ENCODE results near the gene KLHL41. TPM values are rescaled to one million over a fixed set of nuclear protein-coding genes. Genes with fewer than 3 reads are reported as not detected.

KLHL41 gene
- total and polyA plus RNA-seq, 2 of the 13 experiments (the other 11 are each of a cell fraction or from before 2014, with no cell fraction given) = 0.07 to 0.31 TPM

- TF ChIP-seq DNMT1 (CRISPR knock-in tag; IDR thresholded peaks at IDR 0.05) = peak; percentile 82; the same call in 1 of the 2 replicates
- TF ChIP-seq FOXP1 (IDR thresholded peaks at IDR 0.05) = no peak
- TF ChIP-seq FOXP1 (CRISPR knock-in tag; IDR thresholded peaks at IDR 0.05) = no peak
- no peak for TF ChIP-seq FIP1L1 (IDR thresholded peaks at IDR 0.05; ENCODE audit: borderline replicate concordance, insufficient read depth, low read depth, low read length)
- TF ChIP-seq SRY (CRISPR knock-in tag; IDR thresholded peaks at IDR 0.05) = peak; percentile 95
- TF ChIP-seq ZNF615 (CRISPR knock-in tag; IDR thresholded peaks at IDR 0.05; ENCODE audit: borderline replicate concordance) = 0 out of 2 replicates have a peak, but pooled peaks have one; percentile 29
- no peak for TF ChIP-seq NR3C1 (CRISPR knock-in tag; IDR thresholded peaks at IDR 0.05)
- no peak for TF ChIP-seq MAF1 (CRISPR knock-in tag; IDR thresholded peaks at IDR 0.05; ENCODE audit: borderline replicate concordance)
- TF ChIP-seq ZNF350 (CRISPR knock-in tag; IDR thresholded peaks at IDR 0.05; ENCODE audit: borderline replicate concordance, low read depth) = peak; percentile 92
- no peak for TF ChIP-seq LRRFIP1 (CRISPR knock-in tag; conservative IDR thresholded peaks at IDR 0.05)
- TF ChIP-seq PHF5A (CRISPR knock-in tag; IDR thresholded peaks at IDR 0.05; ENCODE audit: low read depth, unreplicated experiment) = no peak
- TF ChIP-seq BCL3 (CRISPR knock-in tag; IDR thresholded peaks at IDR 0.05) = peak; percentile 84
- TF ChIP-seq NR2F6 (IDR thresholded peaks at IDR 0.05) = no peak
- TF ChIP-seq NR2F6 (CRISPR knock-in tag; IDR thresholded peaks at IDR 0.05) = peak; percentile 51
- TF ChIP-seq NFIB (CRISPR knock-in tag; IDR thresholded peaks at IDR 0.05; ENCODE audit: borderline replicate concordance) = no peak
- TF ChIP-seq GPBP1L1 (CRISPR knock-in tag; IDR thresholded peaks at IDR 0.05) = no peak
- TF ChIP-seq AKNA (CRISPR knock-in tag; IDR thresholded peaks at IDR 0.05; ENCODE audit: borderline replicate concordance) = no peak
- no peak for TF ChIP-seq HNRNPUL1 (IDR thresholded peaks at IDR 0.05; ENCODE audit: low read depth, low read length)
- TF ChIP-seq YY1 (IDR thresholded peaks at IDR 0.05; ENCODE audit: insufficient read depth, insufficient replicate concordance, low read depth, low read length) = peak; percentile 56
- no peak; the same call in 1 of the 2 replicates for TF ChIP-seq ZNF232 (CRISPR knock-in tag; IDR thresholded peaks at IDR 0.05; ENCODE audit: borderline replicate concordance)
These were observed 30.0 kb upstream of the KLHL41 start, which contains the start of gene BBS5 (continued) for GRCh38 chr2:169479257-169480078.

Measured in HepG2 (cell line).